ENCODE data around the gene NBEAL2.

DNA sequence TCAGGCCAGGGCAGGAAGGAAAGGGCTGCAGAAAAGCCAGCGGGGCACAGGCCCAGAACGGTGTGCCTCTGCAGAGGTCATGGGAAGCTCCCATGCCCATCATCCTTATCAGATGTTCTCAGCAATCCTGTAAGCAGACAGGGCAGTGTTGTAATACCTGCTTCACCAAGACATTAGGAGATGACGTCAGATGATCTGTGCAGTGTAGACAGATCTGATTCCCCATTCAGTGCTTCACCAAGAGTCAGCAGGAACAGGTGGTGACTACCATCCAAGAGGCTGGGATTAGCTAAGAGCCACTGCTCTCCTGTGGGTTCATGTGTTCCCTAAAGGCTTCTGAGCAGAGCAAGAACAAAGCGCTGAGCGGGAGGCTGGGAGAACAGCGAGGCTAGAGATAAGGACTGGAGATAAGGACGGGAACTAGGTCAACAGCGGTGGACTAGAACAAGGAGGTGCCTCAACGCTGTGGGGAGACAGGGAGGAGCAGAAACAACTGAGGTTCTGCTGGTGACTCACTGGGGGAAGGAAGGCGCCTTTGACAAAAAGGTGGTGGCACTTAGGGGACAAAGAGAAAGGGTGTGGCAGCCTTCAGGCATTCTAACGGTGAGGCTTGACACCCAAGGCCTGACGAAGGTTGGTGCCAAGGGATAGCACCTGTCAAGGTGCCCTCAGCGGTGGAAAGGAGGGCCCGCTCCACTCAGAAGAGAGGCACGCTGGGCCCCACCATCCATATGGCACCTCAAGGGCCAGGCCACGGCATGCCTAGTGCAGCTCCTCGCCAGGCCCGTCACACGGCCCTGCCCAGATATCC, 31.3 kb upstream of the NBEAL2 start:
- TF ChIP-seq POLR2AphosphoS5 (IDR thresholded peaks at IDR 0.05) (no peak), TAF1 (IDR thresholded peaks at IDR 0.05; ENCODE audit: low read depth) (no peak), CTCF (IDR thresholded peaks at IDR 0.05; ENCODE audit: poor library complexity, severe bottlenecking) (no peak)

All from neural cell (in vitro differentiated cells).